ENCODE measurements around the gene LBX1.

LBX1 gene

GRCh38 chr10:101241840-101242707, 12.8 kb upstream of the LBX1 start:
- no peak for DNase-seq (ENCODE audit: low read depth in 2 of 2)

GRCh38 chr10:101238732-101239105, 9.5 kb upstream of the LBX1 start:
- no peak for DNase-seq (ENCODE audit: low read depth in 2 of 2)

GRCh38 chr10:101237982-101238731, 8.9 kb upstream of the LBX1 start:
- DNase-seq (ENCODE audit: low read depth in 2 of 2): no peak

- DNase-seq (ENCODE audit: low read depth in 2 of 2): no peak
Observed at GRCh38 chr10:101237081-101237981, 8.1 kb upstream of the LBX1 start.

- DNase-seq (ENCODE audit: low read depth in 2 of 2): no peak
Observed at GRCh38 chr10:101236376-101237080, 7.3 kb upstream of the LBX1 start.

- no peak for DNase-seq (ENCODE audit: low read depth in 2 of 2)
Observed at GRCh38 chr10:101235766-101236165, 6.5 kb upstream of the LBX1 start.

- no peak for DNase-seq (ENCODE audit: low read depth in 2 of 2)
Observed at GRCh38 chr10:101234333-101234732, 5.1 kb upstream of the LBX1 start.

- DNase-seq (ENCODE audit: low read depth in 2 of 2): no peak
Observed at GRCh38 chr10:101233863-101234262, 4.6 kb upstream of the LBX1 start.

- no peak for DNase-seq (ENCODE audit: low read depth in 2 of 2)
Observed at GRCh38 chr10:101233443-101233842, 4.2 kb upstream of the LBX1 start.

GRCh38 chr10:101231912-101232689, 2.8 kb upstream of the LBX1 start:
- no peak for DNase-seq (ENCODE audit: low read depth in 2 of 2)

- no peak for DNase-seq (ENCODE audit: low read depth in 2 of 2)
Observed at GRCh38 chr10:101231092-101231491, 1.8 kb upstream of the LBX1 start.

GRCh38 chr10:101230183-101230917, 1.1 kb upstream of the LBX1 start:
- DNase-seq (ENCODE audit: low read depth in 2 of 2): no peak

GRCh38 chr10:101228966-101229265, 347 bp downstream of the LBX1 start:
- DNase-seq (ENCODE audit: low read depth in 2 of 2): no peak

GRCh38 chr10:101228153-101228965, 904 bp downstream of the LBX1 start:
- DNase-seq (ENCODE audit: low read depth in 2 of 2): no peak

- DNase-seq (ENCODE audit: low read depth in 2 of 2): no peak
Observed at GRCh38 chr10:101227429-101228152, 1.7 kb downstream of the LBX1 start.

GRCh38 chr10:101226491-101227428, 2.5 kb downstream of the LBX1 start:
- DNase-seq (ENCODE audit: low read depth in 2 of 2): no peak

- no peak for DNase-seq (ENCODE audit: low read depth in 2 of 2)
Observed at GRCh38 chr10:101225846-101226421, 3.3 kb downstream of the LBX1 start.
